GM12878 (cell line): ENCODE measurements around the gene MAD1L1. TPM values are rescaled to one million over a fixed set of nuclear protein-coding genes. Genes with fewer than 3 reads are reported as not detected.

Source experiments
- ATAC-seq: fragments of 200-7000 bp; cut with Tn5 transposase; 3 replicates; pipeline ENCODE4 v1.9.1; 2020; ENCODE audit warnings: mild to moderate bottlenecking, moderate library complexity
- BruUV-seq: library from RNA; stranded (reverse); fragments of 400-500 nt; replicated peaks from 2 replicates; lab custom pipeline; 2021; lab: Mats Ljungman, UMichigan
- CTCF ChIA-PET: fragments of 300-600 bp; sonication (Branson Sonifier 250); formaldehyde crosslinking; extraction: SDS; loops from one replicate; lab custom pipeline; 2021; ENCODE audit warnings: inconsistent platforms; lab: Yijun Ruan, JAX
- POLR2A ChIA-PET: fragments of 350-600 bp; formaldehyde crosslinking; extraction: SDS; loops from one replicate; lab custom pipeline; 2021; ENCODE audit warnings: inconsistent platforms; lab: Charles Lee
- RAD21 ChIA-PET: fragments of 300-600 bp; sonication (Branson Sonifier 250); formaldehyde crosslinking; loops from one replicate; lab custom pipeline; 2023; ENCODE audit warnings: antibody characterized with exemption; ENCODE audit not compliant: unreplicated experiment; lab: Charles Lee
- SMC1A ChIA-PET: fragments of 300-600 bp; sonication (Branson Sonifier 250); formaldehyde crosslinking; loops from one replicate; lab custom pipeline; 2023; ENCODE audit not compliant: unreplicated experiment, uncharacterized antibody; lab: Charles Lee
- DNase-seq: peaks from one replicate; pipeline ENCODE4 v3.0.0-alpha.2; 2011; ENCODE audit warnings: low read depth, low spot score
- FAIRE-seq: peaks from 3 replicates; lab custom pipeline; 2011; peaks lifted over from hg19 to GRCh38; lab: Jason Lieb, UNC
- H2AFZ ChIP-seq: 2 replicates; pipeline ENCODE4 v1.6.0; 2011; ENCODE audit warnings: low read depth, low read length, control low read depth; ENCODE audit not compliant: control insufficient read depth
- H3K27ac ChIP-seq: 2 replicates; pipeline ENCODE4 v1.5.1; 2011; ENCODE audit warnings: control low read depth; ENCODE audit not compliant: control insufficient read depth, insufficient read depth
- H3K27me3 ChIP-seq, 2 experiments: replicated peaks in 1 of 2; 2 replicates each; pipeline versions ENCODE4 v1.6.0 to v1.6.1; 2011; ENCODE audit warnings: low read length in 1 of 2; ENCODE audit not compliant: control insufficient read depth in 2 of 2, insufficient read depth in 2 of 2
- H3K36me3 ChIP-seq, 2 experiments: 2 replicates each; pipeline ENCODE4 v1.5.1; 2011; ENCODE audit warnings: low read length in 1 of 2; ENCODE audit not compliant: control insufficient read depth in 2 of 2, insufficient read depth in 2 of 2
- H3K4me1 ChIP-seq: 2 replicates; pipeline ENCODE4 v1.6.1; 2011; ENCODE audit warnings: mild to moderate bottlenecking, low read length, moderate library complexity, mixed read lengths; ENCODE audit not compliant: control insufficient read depth, insufficient read depth
- H3K4me2 ChIP-seq: 2 replicates; pipeline ENCODE4 v1.6.0; 2011; ENCODE audit warnings: control low read depth; ENCODE audit not compliant: control insufficient read depth, insufficient read depth
- H3K4me3 ChIP-seq: fragments of 200-600 bp; sonication (generic); 2 replicates; pipeline ENCODE4 v1.5.1; 2016
- H3K79me2 ChIP-seq: 2 replicates; pipeline ENCODE4 v1.6.0; 2011; ENCODE audit warnings: low read length; ENCODE audit not compliant: control insufficient read depth, insufficient read depth
- H3K9ac ChIP-seq: 2 replicates; pipeline ENCODE4 v1.8.0; 2011; ENCODE audit warnings: low read length, control low read depth, mixed read lengths; ENCODE audit not compliant: control insufficient read depth, insufficient read depth
- H3K9me3 ChIP-seq: replicated peaks from 3 replicates; pipeline ENCODE4 v1.5.1; 2011; ENCODE audit warnings: mild to moderate bottlenecking, low read length; ENCODE audit not compliant: control insufficient read depth, insufficient read depth
- H4K20me1 ChIP-seq: 2 replicates; pipeline ENCODE4 v1.6.0; 2011; ENCODE audit not compliant: control insufficient read depth, insufficient read depth
- BRCA1 ChIP-seq: IDR thresholded peaks from 2 replicates; pipeline ENCODE4 v1.6.1; 2011; ENCODE audit warnings: low read depth, low read length, improper control_type of control experiment
- CBX5 ChIP-seq: sonication (generic); IDR thresholded peaks from 2 replicates; pipeline ENCODE4 v1.6.1; 2016; ENCODE audit warnings: low read depth, moderate library complexity, mild to moderate bottlenecking, inconsistent platforms
- E2F4 ChIP-seq: IDR thresholded peaks from 2 replicates; pipeline ENCODE4 v1.6.1; 2012; ENCODE audit warnings: low read depth, low read length, improper control_type of control experiment
- NFYB ChIP-seq: IDR thresholded peaks from 2 replicates; pipeline ENCODE4 v1.6.1; 2011; ENCODE audit warnings: low read depth, mild to moderate bottlenecking, low read length, improper control_type of control experiment, moderate library complexity; ENCODE audit not compliant: insufficient read depth
- RELA ChIP-seq: fragments of 450-650 bp; IDR thresholded peaks from 2 replicates; pipeline ENCODE4 v1.8.0; 2014; ENCODE audit warnings: borderline replicate concordance; ENCODE audit not compliant: partially characterized antibody
- RUNX3 ChIP-seq: IDR thresholded peaks from 2 replicates; pipeline ENCODE4 v1.6.1; 2012; ENCODE audit warnings: low read length, inconsistent platforms
- SREBF2 ChIP-seq: IDR thresholded peaks from 2 replicates; pipeline ENCODE4 v1.6.1; 2012; ENCODE audit warnings: mild to moderate bottlenecking, low read length
- ZNF217 ChIP-seq: fragments of 450-650 bp; IDR thresholded peaks from 2 replicates; pipeline ENCODE4 v1.6.1; 2017; ENCODE audit warnings: antibody characterized with exemption, mild to moderate bottlenecking
- ZNF622 ChIP-seq: fragments of 450-650 bp; IDR thresholded peaks from 2 replicates; pipeline ENCODE4 v1.6.1; 2017; ENCODE audit warnings: mild to moderate bottlenecking, inconsistent platforms
- WGBS: methylation state at CpG from one replicate; pipeline ENCODE4 v1.1.6; 2016; ENCODE audit warnings: low lambda C conversion rate; ENCODE audit not compliant: insufficient replicate concordance, insufficient coverage; ENCODE audit errors: missing lambda C conversion rate; 5-methylcytosine and 5-hydroxymethylcytosine counted together
- in situ Hi-C: fragments of 300-500 bp; cut with MboI; formaldehyde crosslinking; loops from 9 replicates; pipeline ENCODE4 v1.14.3; 2018; ENCODE audit warnings: mixed read lengths
- intact Hi-C: fragments of 100-400 bp; cut with micrococcal nuclease; formaldehyde crosslinking; loops from one replicate; pipeline ENCODE4 v1.14.2; 2022; ENCODE audit not compliant: unreplicated experiment
- polyA plus RNA-seq, 11 experiments: library from polyadenylated mRNA; depleted of rRNA in 4 of 11; unstranded in 6 of 11; stranded (reverse) in 5 of 11; fragments of >200 nt; fragmentation: Nextera tagmentation in 4 of 11; fragmentation: Illumina TruSeq in 1 of 11; extraction: Ambion mirVana in 4 of 11; extraction: Trizol in 1 of 11; gene quantifications; 1 replicate in 1 of 11; 2 replicates in 10 of 11; pipeline versions ENCODE4 v1.2.1 to v1.2.3, GENCODE V29; 2011 to 2016; ENCODE audit warnings: inconsistent platforms in 2 of 11, missing spikeins in 2 of 11, low read depth in 1 of 11
- total RNA-seq, 4 experiments: library from RNA; depleted of rRNA in 3 of 4; stranded (reverse); fragments of >200 nt in 3 of 4; fragmentation: Illumina TruSeq in 1 of 4; extraction: Trizol in 1 of 4; gene quantifications; 2 replicates each; pipeline versions ENCODE4 v1.2.1 to v1.2.3, GENCODE V29; 2013 to 2021

Gene MAD1L1
- total and polyA plus RNA-seq, 10 of the 15 experiments (the other 5 are each of a cell fraction or from before 2014, with no cell fraction given): 2.2 to 76.8 (median 38.3) TPM

DNA sequence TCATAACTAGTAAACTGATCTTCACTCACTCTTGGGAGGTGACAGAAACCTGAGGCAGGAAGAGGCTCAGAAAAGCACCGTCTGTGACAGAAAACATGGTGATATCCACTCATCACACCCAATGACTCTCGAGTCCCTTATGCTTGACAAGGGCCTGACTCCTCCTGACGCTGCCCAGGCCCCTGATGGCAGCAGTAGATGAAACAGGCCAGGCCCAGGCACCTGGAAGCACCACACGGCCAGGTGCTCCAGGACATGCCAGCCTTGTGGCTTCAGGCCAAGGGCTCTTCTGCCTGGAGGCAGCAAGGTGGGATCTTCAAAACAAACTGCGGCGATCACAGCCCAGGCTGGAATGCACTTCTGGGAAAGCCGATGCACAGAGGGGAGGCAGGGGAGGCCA lies 89.3 kb downstream of the MAD1L1 start:
- 85% methylated on average over 7 of the region's 7 CpGs for WGBS
- H3K9me3 ChIP-seq: no peaks in the 10 kb centered on the region
- ChIA-PET RAD21 (no interaction called here), CTCF (no interaction called here), POLR2A (no interaction called here), SMC1A (no interaction called here)
- no peak overlapping the region for H3K4me2 ChIP-seq
- intact Hi-C loops (no loop called here), in situ Hi-C loops (no loop called here)
- H4K20me1 ChIP-seq: no peaks in the 10 kb centered on the region
- BruUV-seq: no TSS peak
- H3K36me3 ChIP-seq: peaks cover 0 to 30% of the 10 kb centered on the region in 2 experiments; a peak in 3 of 4 replicates
- no peak for DNase-seq
- H2AFZ ChIP-seq: no peak overlapping the region
- FAIRE-seq: no peak
- H3K27ac ChIP-seq: no peak overlapping the region
- no peak for TF ChIP-seq CBX5
- TF ChIP-seq SREBF2: no peak
- no peak for TF ChIP-seq BRCA1
- TF ChIP-seq RUNX3: no peak
- no peak for TF ChIP-seq ZNF217
- no peak for TF ChIP-seq E2F4
- no peak for TF ChIP-seq RELA
- no peak for TF ChIP-seq ZNF622
- TF ChIP-seq NFYB: no peak
- H3K27me3 ChIP-seq: no peaks in the 10 kb centered on the region
- H3K4me3 ChIP-seq: no peak overlapping the region
- H3K9ac ChIP-seq: no peak overlapping the region
- ATAC-seq: no peak
- peaks cover 6% of the 10 kb centered on the region; the same call in 1 of the 2 replicates for H3K4me1 ChIP-seq
- no peaks in the 10 kb centered on the region for H3K79me2 ChIP-seq
